Measurements from ENCODE around the gene PRKCA.

PRKCA gene

GRCh38 chr17:66635386-66636045, 333.1 kb downstream of the PRKCA start:
- H3K27ac ChIP-seq (ENCODE audit: poor library complexity, severe bottlenecking), result no peak overlapping the region
- H3K4me3 ChIP-seq (ENCODE audit: severe bottlenecking), result no peak overlapping the region
- DNase-seq (ENCODE audit: low spot score) (no peak), ATAC-seq (ENCODE audit: low read depth) (no peak)
- no peaks in the 10 kb centered on the region for H3K27me3 ChIP-seq (ENCODE audit: insufficient read depth, poor library complexity, severe bottlenecking)
- peaks cover 9% of the 10 kb centered on the region for H3K4me1 ChIP-seq (ENCODE audit: insufficient read depth, poor library complexity, severe bottlenecking)
- H3K36me3 ChIP-seq (ENCODE audit: low read depth), result no peaks in the 10 kb centered on the region
- H3K9me3 ChIP-seq (ENCODE audit: severe bottlenecking), result no peaks in the 10 kb centered on the region
- no peak for TF ChIP-seq CTCF (IDR thresholded peaks at IDR 0.05; ENCODE audit: poor library complexity, severe bottlenecking)

GRCh38 chr17:66636111-66636510, 333.7 kb downstream of the PRKCA start:
- H3K27ac ChIP-seq (ENCODE audit: poor library complexity, severe bottlenecking), result no peak overlapping the region
- 0 out of 3 replicates have a peak, but pooled peaks have one; percentile 38 for ATAC-seq (ENCODE audit: low read depth)
- TF ChIP-seq CTCF (IDR thresholded peaks at IDR 0.05; ENCODE audit: poor library complexity, severe bottlenecking), result no peak

GRCh38 chr17:66637491-66637890, 335.1 kb downstream of the PRKCA start:
- peak; percentile 76 for ATAC-seq (ENCODE audit: low read depth)
- no peaks in the 10 kb centered on the region for H3K36me3 ChIP-seq (ENCODE audit: low read depth)
- H3K4me3 ChIP-seq (ENCODE audit: severe bottlenecking), result no peak overlapping the region
- no peaks in the 10 kb centered on the region for H3K27me3 ChIP-seq (ENCODE audit: insufficient read depth, poor library complexity, severe bottlenecking)
- no peak overlapping the region for H3K27ac ChIP-seq (ENCODE audit: poor library complexity, severe bottlenecking)
- no peak for TF ChIP-seq CTCF (IDR thresholded peaks at IDR 0.05; ENCODE audit: poor library complexity, severe bottlenecking)
- no peaks in the 10 kb centered on the region for H3K9me3 ChIP-seq (ENCODE audit: severe bottlenecking)
- no peak for DNase-seq (ENCODE audit: low spot score)
- peaks cover 9% of the 10 kb centered on the region for H3K4me1 ChIP-seq (ENCODE audit: insufficient read depth, poor library complexity, severe bottlenecking)

More at GRCh38 chr17:66636111-66636510, 333.7 kb downstream of the PRKCA start:
- H3K4me3 ChIP-seq (ENCODE audit: severe bottlenecking), result no peak overlapping the region
- H3K4me1 ChIP-seq (ENCODE audit: insufficient read depth, poor library complexity, severe bottlenecking), result peaks cover 9% of the 10 kb centered on the region
- no peaks in the 10 kb centered on the region for H3K27me3 ChIP-seq (ENCODE audit: insufficient read depth, poor library complexity, severe bottlenecking)
- DNase-seq (ENCODE audit: low spot score), result no peak
- no peaks in the 10 kb centered on the region for H3K36me3 ChIP-seq (ENCODE audit: low read depth)
- H3K9me3 ChIP-seq (ENCODE audit: severe bottlenecking), result no peaks in the 10 kb centered on the region

GRCh38 chr17:66638707-66639479, 336.5 kb downstream of the PRKCA start:
- Histone ChIP-seq H3K4me1 (ENCODE audit: insufficient read depth, poor library complexity, severe bottlenecking) (peaks cover 9% of the 10 kb centered on the region), H3K4me3 (ENCODE audit: severe bottlenecking) (no peak overlapping the region), H3K27ac (ENCODE audit: poor library complexity, severe bottlenecking) (no peak overlapping the region), H3K9me3 (ENCODE audit: severe bottlenecking) (no peaks in the 10 kb centered on the region), H3K27me3 (ENCODE audit: insufficient read depth, poor library complexity, severe bottlenecking) (no peaks in the 10 kb centered on the region), H3K36me3 (ENCODE audit: low read depth) (no peaks in the 10 kb centered on the region)
- TF ChIP-seq CTCF (IDR thresholded peaks at IDR 0.05; ENCODE audit: poor library complexity, severe bottlenecking), result no peak
- ATAC-seq (ENCODE audit: low read depth), result no peak
- DNase-seq (ENCODE audit: low spot score), result no peak

Data from RWPE2 (cell line).